RWPE1 (cell line): ENCODE data around the gene RSPO3.

Experiments used
- CTCF ChIA-PET: fragments of 350-600 bp; sonication (Branson Sonifier 250); formaldehyde crosslinking; extraction: SDS; loops from one replicate; lab custom pipeline; 2021; lab: Yijun Ruan, JAX
- POLR2A ChIA-PET: fragments of 400-600 bp; formaldehyde crosslinking; extraction: SDS; loops from one replicate; lab custom pipeline; 2020; ENCODE audit warnings: antibody characterized with exemption; ENCODE audit not compliant: low non-redundant PET; lab: Yijun Ruan, JAX
- DNase-seq: peaks from one replicate; pipeline ENCODE4 v3.0.0; 2012; ENCODE audit warnings: low spot score
- H3K27ac ChIP-seq: fragments of 450-650 bp; 2 replicates; pipeline ENCODE4 v1.5.1; 2017
- CTCF ChIP-seq: fragments of 450-650 bp; conservative IDR thresholded peaks from 2 replicates; pipeline ENCODE4 v1.5.1; 2017; ENCODE audit warnings: low read depth, mild to moderate bottlenecking

Gene RSPO3

GRCh38 chr6:127103482-127103881, 15.0 kb upstream of the RSPO3 start:
- no peak for TF ChIP-seq CTCF
- no peak overlapping the region for H3K27ac ChIP-seq
- CTCF ChIA-PET, result no interaction called here
- POLR2A ChIA-PET, result no interaction called here
- DNase-seq, result no peak

- TF ChIP-seq CTCF, result no peak
- H3K27ac ChIP-seq, result no peak overlapping the region
- CTCF ChIA-PET, result no interaction called here
- no peak for DNase-seq
- POLR2A ChIA-PET, result no interaction called here
Observed at GRCh38 chr6:127107916-127108315, 10.6 kb upstream of the RSPO3 start.

GRCh38 chr6:127110712-127111111, 7.8 kb upstream of the RSPO3 start:
- no peak overlapping the region for H3K27ac ChIP-seq
- no peak for TF ChIP-seq CTCF
- DNase-seq, result no peak
- ChIA-PET POLR2A (no interaction called here), CTCF (no interaction called here)

GRCh38 chr6:127111526-127111925, 6.9 kb upstream of the RSPO3 start:
- DNase-seq, result no peak
- CTCF ChIA-PET, result no interaction called here
- H3K27ac ChIP-seq, result no peak overlapping the region
- POLR2A ChIA-PET, result no interaction called here
- no peak for TF ChIP-seq CTCF

- ChIA-PET POLR2A (no interaction called here), CTCF (interaction anchor here (0.6 kb wide), 1 partner anchor 1119 kb away, joined by 3 read pairs; no protein-coding TSS in a partner anchor)
- H3K27ac ChIP-seq, result no peak overlapping the region
- no peak for TF ChIP-seq CTCF
- no peak for DNase-seq
Observed at GRCh38 chr6:127114214-127114760, 4.2 kb upstream of the RSPO3 start.

GRCh38 chr6:127115084-127115655, 3.3 kb upstream of the RSPO3 start:
- H3K27ac ChIP-seq, result no peak overlapping the region
- POLR2A ChIA-PET, result no interaction called here
- CTCF ChIA-PET, result no interaction called here
- no peak for TF ChIP-seq CTCF
- no peak for DNase-seq
